ENCODE results near the gene FGF21. TPM values are rescaled to one million over a fixed set of nuclear protein-coding genes. Genes with fewer than 3 reads are reported as not detected.
A peak's percentile ranks its signal among the peaks of the same experiment; 100 is the strongest.

The FGF21 gene
- not detected for total RNA-seq
- long read RNA-seq, donor 1 = 0 reads
- long read RNA-seq, donor 2 = 0 reads

- TF ChIP-seq, protein P1, sequence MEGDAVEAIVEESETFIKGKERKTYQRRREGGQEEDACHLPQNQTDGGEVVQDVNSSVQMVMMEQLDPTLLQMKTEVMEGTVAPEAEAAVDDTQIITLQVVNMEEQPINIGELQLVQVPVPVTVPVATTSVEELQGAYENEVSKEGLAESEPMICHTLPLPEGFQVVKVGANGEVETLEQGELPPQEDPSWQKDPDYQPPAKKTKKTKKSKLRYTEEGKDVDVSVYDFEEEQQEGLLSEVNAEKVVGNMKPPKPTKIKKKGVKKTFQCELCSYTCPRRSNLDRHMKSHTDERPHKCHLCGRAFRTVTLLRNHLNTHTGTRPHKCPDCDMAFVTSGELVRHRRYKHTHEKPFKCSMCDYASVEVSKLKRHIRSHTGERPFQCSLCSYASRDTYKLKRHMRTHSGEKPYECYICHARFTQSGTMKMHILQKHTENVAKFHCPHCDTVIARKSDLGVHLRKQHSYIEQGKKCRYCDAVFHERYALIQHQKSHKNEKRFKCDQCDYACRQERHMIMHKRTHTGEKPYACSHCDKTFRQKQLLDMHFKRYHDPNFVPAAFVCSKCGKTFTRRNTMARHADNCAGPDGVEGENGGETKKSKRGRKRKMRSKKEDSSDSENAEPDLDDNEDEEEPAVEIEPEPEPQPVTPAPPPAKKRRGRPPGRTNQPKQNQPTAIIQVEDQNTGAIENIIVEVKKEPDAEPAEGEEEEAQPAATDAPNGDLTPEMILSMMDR (IDR thresholded peaks at IDR 0.05) = no peak
- H3K4me1 ChIP-seq (ENCODE audit: low read depth) = peaks cover 10% of the 10 kb centered on the region
- intact Hi-C loops (cut with DNase I, micrococcal nuclease) = no loop called here
- no peaks in the 10 kb centered on the region for H3K36me3 ChIP-seq (ENCODE audit: low read depth)
- no peak for DNase-seq
- ATAC-seq = no peak
- no peak within 1 kb of the TSS for H3K4me3 ChIP-seq
- H3K9me3 ChIP-seq = no peaks in the 10 kb centered on the region
Observed at GRCh38 chr19:48755084-48755641, at the start of gene FGF21. Gene FGF21, plus strand, starts transcription at chr19:48755524. Its CDS starts 713 bp downstream, at chr19:48756237.

DNA sequence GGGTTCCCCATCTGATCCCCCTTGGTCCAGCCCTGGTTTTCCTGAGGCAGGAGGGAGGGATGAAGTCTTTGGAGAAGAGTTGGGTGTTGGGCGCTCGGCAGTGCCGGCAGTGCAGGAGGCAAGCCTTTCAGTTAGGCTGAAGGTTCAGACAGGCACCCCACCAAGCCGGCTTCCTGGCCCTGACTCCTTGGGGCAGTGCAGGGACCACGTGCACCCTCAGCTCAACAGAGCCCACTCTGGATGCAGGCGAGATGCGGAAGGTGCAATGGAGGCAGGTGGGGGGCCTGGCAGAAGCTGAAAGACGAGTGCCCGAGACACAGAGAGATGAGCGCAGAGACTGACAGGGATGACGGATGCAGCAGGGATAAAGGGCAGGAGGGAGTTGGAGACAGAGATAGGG lies 46.9 kb upstream of the FGF21 start:
- H3K36me3 ChIP-seq (ENCODE audit: low read depth) = no peaks in the 10 kb centered on the region
- TF ChIP-seq, protein P1 (IDR thresholded peaks at IDR 0.05) = no peak
- peaks cover 5% of the 10 kb centered on the region for H3K4me1 ChIP-seq (ENCODE audit: low read depth)
- no peaks in the 10 kb centered on the region for H3K9me3 ChIP-seq
- peak in 1 of 3 donors; percentile 23 for DNase-seq
- H3K4me3 ChIP-seq = no peak overlapping the region
- no peak for ATAC-seq
- intact Hi-C loops (cut with DNase I, micrococcal nuclease) = no loop called here

GRCh38 chr19:48711106-48711662 lies 44.1 kb upstream of the FGF21 start:
- Histone ChIP-seq H3K4me1 (ENCODE audit: low read depth) (peaks cover 17% of the 10 kb centered on the region), H3K36me3 (ENCODE audit: low read depth) (no peaks in the 10 kb centered on the region), H3K9me3 (no peaks in the 10 kb centered on the region), H3K4me3 (no peak overlapping the region)
- intact Hi-C loops (cut with DNase I, micrococcal nuclease) = no loop called here
- no peak for DNase-seq
- no peak for ATAC-seq
- TF ChIP-seq, protein P1 (IDR thresholded peaks at IDR 0.05) = no peak

GRCh38 chr19:48713041-48713863 lies 42.1 kb upstream of the FGF21 start:
- H3K36me3 ChIP-seq (ENCODE audit: low read depth) = no peaks in the 10 kb centered on the region
- intact Hi-C loops (cut with DNase I, micrococcal nuclease) = no loop called here
- no peak for ATAC-seq
- H3K9me3 ChIP-seq = no peaks in the 10 kb centered on the region
- TF ChIP-seq, protein P1 (IDR thresholded peaks at IDR 0.05) = no peak
- DNase-seq = peak in 1 of 3 donors; percentile 52
- H3K4me3 ChIP-seq = peak overlapping the region; percentile 31
- H3K4me1 ChIP-seq (ENCODE audit: low read depth) = peaks cover 23% of the 10 kb centered on the region

GRCh38 chr19:48713864-48714755 lies 41.2 kb upstream of the FGF21 start:
- intact Hi-C loops (cut with DNase I, micrococcal nuclease) = no loop called here
- Histone ChIP-seq H3K4me1 (ENCODE audit: low read depth) (peaks cover 23% of the 10 kb centered on the region), H3K4me3 (peak overlapping the region; percentile 31), H3K36me3 (ENCODE audit: low read depth) (no peaks in the 10 kb centered on the region), H3K9me3 (no peaks in the 10 kb centered on the region)
- DNase-seq = peak; percentile 98 to 99 (median 99)
- peak; percentile 93 for ATAC-seq
- TF ChIP-seq, protein P1 (IDR thresholded peaks at IDR 0.05) = no peak

Measured in mucosa of descending colon (tissue), 3 donors.